Pons (tissue), 1 donor: ENCODE results near the gene ISM1.

Experiments used
- DNase-seq: peaks from one replicate; pipeline ENCODE4 v3.0.0-alpha.2; 2016; ENCODE audit warnings: low spot score

The ISM1 gene

DNA sequence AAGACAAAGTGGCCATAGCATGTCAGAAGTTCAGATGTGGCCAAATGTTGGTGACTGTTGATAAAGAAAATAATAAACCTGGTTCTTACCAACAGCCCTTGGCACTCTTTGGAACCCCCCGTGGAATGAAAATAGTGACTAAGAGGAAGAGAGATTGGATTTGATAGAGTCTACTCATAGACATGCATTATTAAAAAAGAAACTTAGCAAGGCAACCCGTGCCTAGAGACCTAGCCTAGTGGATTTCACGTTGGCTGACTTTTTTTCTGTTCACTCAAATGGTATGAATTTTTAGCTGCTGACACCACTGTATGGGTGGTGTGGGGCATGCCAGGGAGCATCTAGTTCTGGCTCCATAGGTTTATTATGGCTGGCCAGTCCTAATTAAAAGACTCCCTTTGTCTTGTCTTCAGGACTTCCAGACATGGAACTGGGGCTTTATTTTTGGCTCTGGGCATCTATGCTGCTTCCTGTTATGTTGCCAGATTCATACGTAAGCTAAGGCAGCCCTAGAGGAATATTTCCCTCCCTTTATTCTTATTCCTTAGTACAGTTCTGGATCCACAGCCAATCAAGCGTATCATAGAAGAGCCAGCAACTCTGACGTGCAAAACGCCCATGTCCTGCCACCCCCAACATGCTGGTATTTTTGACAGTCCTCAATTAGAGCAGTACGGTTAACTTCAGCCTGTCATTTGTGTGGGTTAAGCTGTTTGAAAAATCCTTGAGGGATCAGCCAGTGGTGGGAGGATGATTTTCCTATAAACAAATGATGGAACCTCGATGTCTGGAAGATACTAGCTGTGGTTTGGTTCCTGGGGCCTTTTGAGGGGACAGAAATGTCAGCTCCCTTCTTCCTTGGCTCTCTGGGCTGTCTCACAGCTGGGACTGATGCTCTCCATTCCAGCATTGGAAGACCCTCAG is 127.5 kb downstream of the ISM1 start:
- DNase-seq, result no peak

DNA sequence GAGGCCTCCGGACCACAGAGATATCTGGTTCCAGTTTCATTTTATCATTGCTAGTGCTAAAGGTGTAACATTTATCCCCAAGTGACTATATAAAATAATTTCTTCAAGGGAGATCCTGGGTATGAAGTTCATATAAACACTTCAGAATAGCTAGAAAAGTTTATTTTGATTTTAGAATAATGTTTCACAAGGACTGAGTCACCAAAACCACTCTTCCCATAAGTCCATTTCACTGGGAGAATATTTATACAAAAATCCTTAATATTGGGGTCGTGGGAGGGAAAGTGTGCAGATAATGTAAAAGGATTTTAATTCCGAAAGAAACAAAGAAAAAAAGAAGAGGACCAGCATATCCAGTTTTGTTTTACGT is 128.1 kb downstream of the ISM1 start:
- no peak for DNase-seq
